ENCODE data around the gene CCNA2.

DNA sequence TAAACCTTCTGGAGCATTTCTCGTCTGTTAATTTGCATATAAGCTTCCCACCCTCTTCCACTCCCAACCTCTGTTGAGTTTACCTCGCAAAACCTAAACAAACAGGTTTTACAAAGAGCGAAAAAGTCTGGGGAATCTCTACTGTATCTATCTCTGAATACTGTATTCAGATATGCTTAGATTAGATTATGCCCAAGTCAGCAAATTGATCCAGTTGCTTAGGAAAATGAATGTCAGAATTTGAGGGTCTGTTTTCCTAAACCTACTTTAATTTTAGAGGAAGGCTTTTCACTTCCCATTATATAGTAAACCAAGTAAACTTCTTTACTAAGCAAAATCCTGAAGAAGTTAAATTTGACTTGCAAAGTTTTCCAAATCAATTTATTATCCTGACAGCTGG lies 6.7 kb downstream of the CCNA2 start:
- no peak for TF ChIP-seq CTCF (IDR thresholded peaks at IDR 0.05; ENCODE audit: low read length)
- no peak for TF ChIP-seq EZH2 (IDR thresholded peaks at IDR 0.05; ENCODE audit: borderline replicate concordance, low read length)
